Measurements from ENCODE around the gene IGFBP7.

Gene IGFBP7, protein sequence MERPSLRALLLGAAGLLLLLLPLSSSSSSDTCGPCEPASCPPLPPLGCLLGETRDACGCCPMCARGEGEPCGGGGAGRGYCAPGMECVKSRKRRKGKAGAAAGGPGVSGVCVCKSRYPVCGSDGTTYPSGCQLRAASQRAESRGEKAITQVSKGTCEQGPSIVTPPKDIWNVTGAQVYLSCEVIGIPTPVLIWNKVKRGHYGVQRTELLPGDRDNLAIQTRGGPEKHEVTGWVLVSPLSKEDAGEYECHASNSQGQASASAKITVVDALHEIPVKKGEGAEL

GRCh38 chr4:57109847-57110639, at the start of gene IGFBP7:
TSS of gene IGFBP7 (minus strand) at chr4:57110385. CDS start at chr4:57110351, 34 bp downstream.
- DNase-seq: peak in 1 of 2 donors; percentile 40

GRCh38 chr4:57159866-57160265, 49.7 kb upstream of the IGFBP7 start:
- DNase-seq: no peak

GRCh38 chr4:57158762-57159161, 48.6 kb upstream of the IGFBP7 start:
- DNase-seq: peak in 1 of 2 donors; percentile 9

DNA sequence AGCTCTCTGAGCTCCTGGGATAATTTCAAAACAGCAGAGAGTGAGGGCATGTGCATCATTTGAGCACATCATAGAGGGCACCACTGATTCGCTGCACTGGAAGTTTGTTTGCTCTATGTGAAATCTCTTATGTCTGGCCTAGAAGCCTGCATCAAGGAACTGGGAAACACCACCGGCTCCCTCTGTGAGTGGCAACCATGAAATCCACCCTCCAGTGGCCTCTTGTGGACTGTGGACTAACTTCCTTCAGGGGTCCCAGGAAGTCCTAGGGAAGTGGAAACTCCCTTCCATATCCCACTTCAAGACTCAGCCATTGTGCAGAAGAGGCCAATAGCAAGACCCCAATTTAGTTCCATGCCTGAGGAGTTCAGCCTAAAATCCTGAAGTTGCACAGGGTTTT, 48.0 kb upstream of the IGFBP7 start:
- peak in 1 of 2 donors; percentile 27 for DNase-seq

- DNase-seq: peak; percentile 7 to 62
These were observed 47.5 kb upstream of the IGFBP7 start for GRCh38 chr4:57157596-57158137.

GRCh38 chr4:57156242-57156990, 46.2 kb upstream of the IGFBP7 start:
- no peak for DNase-seq

- DNase-seq: no peak
These were observed 44.7 kb upstream of the IGFBP7 start for GRCh38 chr4:57154926-57155325.

- no peak for DNase-seq
These were observed 44.0 kb upstream of the IGFBP7 start for GRCh38 chr4:57154191-57154590.

DNA sequence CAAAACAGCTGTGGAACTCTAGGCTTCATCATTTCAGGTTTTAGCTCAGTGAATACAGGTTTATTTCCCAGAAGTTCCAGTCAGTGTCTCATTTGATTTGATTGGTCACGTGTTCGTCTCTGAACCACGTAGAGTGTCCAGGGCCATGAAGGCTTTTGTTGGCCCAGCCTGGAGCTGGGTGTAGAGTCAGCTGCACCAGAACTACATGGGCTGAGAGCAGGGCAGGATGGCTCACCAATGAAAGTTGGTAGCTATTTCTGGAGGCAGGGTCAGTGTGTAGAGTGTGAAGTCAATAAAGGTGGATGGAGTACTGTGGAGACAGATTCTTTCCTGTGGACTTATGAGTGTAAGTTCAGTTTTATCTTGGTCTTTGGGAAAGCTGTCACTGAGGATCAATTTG, 43.0 kb upstream of the IGFBP7 start:
- DNase-seq: no peak

DNA sequence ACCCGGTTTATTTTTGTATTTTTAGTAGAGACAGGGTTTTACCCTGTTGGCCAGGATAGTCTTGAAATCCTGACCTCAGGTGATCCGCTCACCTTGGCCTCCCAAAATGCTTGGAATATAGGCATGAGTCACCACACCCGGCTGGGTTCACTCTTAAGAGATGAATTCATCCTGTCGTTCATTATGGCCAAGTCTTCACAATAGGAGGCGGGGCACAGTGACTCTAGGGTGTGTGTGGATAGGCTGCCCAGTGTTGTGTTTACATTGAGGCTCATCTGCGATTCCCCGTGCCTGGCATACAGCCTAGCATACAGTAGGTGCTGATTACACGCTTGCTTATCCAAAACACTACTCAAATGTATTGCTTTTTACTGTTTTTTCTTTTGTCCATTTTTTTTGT, 41.3 kb upstream of the IGFBP7 start:
- no peak for DNase-seq

DNA sequence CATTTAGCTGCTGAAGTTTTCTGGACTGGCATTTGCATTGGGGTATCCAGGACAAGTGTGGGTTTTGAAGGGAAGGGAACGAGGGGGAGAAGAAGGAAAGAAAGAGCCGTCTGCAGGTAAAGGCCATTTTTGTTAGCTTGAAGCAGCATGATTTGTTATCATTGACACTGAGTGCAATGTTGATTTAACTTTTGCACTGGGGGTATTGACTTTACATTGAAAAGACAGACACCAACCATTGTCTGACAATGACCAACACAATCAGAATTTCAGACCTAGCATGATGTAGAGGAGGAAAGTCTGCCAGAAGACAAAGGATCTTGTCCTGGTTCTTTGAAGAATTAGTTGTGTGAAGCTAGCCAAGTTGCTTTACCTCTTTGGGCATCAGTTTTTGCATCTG, 39.6 kb upstream of the IGFBP7 start:
- DNase-seq: no peak

GRCh38 chr4:57148831-57149505, 38.8 kb upstream of the IGFBP7 start:
- no peak for DNase-seq

DNA sequence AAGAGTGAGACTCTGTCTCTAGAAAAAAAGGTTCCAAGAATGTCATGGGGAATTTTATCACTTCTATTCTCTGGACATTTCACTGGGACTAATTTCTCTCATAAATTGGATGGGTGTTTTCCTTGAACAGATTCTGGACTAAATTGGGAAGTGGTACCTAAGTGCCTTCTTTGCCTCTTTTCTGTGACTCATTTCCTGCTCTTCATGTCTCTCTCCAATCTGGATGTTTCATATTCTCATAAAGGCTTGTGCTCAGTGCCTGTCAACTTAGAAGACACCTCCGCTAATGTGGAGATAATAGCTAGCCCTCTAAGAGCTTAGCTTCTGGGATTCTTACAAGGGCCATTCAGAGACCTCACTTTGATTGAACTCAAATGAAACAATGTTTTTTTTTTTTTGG, 38.0 kb upstream of the IGFBP7 start:
- no peak for DNase-seq

DNA sequence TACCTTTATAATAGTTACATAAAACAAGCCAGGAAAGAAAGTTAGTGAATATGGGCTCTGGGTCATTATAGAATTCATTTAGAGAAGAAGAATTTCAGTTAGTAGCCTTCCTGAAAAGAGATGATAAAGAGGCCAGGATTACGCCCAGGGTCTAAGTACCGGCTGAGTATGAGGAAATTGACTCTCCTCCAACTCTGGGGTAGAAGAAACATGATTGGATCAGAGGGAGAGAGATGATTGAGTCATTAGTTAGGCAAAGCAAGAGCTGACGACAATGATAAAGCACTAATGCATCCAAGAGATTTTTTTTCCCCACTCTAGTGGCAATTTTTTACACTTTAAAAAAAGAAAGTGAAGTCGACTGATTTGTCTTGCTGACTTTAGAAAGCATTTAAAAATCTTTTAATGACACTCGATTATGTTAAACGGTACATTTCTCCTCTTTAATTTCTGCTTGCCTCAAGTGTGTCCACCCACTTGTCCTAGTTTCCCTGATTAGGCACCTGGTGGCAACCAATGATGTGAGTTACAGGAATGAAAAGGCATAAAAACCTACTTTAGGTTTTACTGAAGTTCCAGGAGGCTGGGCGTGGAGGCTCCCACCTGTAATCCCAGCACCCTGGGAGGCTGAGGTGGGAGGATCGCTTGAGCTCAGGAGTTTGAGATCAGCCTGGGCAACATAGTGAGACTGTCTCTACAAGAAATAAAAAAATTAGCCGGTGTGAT, 37.3 kb upstream of the IGFBP7 start:
- no peak for DNase-seq

GRCh38 chr4:57146444-57146843, 36.3 kb upstream of the IGFBP7 start:
- DNase-seq: no peak

GRCh38 chr4:57144466-57144865, 34.3 kb upstream of the IGFBP7 start:
- no peak for DNase-seq

DNA sequence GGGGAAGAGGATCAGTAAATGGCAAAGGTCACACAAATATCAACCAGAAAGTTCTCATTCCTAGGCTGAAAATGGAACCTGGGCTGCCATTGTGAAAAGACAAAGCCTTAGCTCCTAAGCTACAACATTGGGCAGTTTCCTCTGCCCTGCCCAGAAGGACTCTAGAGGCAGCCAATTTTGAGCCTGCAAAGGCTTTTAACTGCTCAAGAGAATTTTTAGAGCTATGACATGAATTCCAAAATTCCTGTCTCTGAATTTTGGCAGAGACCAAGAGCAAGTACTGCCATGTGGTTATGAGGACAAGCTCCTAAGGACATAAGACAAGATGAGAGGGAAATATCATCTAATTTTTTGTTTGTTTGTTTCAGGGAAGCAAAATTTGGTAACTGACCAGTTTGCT, 29.6 kb upstream of the IGFBP7 start:
- DNase-seq: no peak

DNA sequence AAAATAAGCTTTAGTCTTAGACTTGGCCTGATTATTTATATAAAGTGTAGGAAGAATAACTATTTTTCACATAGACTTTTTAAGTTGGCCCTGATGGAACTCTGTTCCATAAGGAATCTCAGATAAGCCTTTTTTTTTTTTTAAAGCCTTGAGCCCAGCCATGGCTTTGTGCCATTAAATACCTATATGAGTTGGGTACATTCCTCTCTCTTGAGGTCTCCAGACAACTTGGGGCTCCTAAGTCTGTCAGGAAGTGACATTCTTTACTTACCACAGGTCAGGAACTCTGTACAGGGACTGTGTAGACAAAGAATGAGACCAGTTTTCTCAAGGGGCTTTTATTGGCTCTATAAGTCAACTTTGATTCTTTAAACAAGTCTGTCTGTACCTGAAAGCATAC, 27.1 kb upstream of the IGFBP7 start:
- no peak for DNase-seq

DNA sequence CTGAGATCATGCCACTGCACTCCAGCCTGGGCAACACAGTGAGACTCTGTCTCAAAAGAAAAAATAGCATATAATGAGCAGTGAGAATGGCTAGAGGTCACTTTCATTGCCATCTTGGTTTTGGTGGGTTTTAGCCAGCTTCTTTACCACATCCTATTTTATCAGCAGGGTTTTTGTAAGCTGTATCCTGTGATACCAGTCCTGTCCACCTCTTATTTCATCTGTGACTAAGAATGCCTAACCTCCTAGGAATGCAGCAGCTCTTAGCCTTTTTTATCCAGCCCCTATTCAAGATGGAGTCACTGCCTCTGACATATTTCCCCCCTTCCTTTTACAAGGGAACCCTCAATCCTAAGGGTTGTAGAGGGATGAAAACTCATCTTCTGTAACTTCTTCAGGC, 26.1 kb upstream of the IGFBP7 start:
- no peak for DNase-seq

- DNase-seq: no peak
These were observed 22.6 kb upstream of the IGFBP7 start for GRCh38 chr4:57132743-57133137.

DNA sequence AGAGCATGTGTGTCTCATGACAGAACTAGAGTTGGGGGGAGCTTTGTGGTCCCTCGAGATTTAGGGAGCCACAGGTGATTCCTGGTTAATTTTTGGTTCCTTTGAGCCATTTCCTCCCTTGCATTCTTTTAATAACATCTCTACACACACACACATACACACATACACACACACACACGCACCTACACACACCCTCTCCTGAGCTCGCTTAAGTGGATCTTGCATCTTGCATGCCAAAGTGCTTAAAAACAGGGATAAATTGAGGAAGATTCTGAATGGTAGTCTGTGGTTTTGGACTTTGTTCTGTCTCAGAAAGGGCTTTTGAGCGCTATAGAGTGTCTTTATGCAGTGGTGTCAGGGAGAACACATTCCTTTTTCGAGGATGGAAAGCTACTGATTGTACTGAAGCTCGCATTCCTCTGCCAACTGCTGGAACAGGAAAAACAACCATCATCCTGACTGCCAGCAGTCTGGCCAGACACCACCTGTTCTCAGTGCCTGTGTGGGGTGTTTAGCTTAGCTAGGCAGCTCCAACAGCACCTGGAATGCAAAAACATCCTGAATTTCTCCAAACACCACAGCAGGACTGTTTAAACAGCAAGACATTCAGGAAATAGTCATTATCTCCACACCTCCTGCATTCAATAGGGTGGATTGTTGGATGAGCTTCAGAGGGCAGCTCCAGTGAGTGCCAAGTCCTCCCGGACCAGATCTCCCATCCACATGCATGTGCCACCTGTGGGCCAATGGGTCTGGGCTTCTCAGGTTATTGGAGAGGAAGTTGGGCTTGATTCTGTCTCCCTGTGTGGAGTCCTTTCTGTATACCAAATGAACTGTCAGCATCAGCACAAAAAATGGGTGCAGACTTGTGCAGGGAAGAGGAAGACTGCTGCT, 21.9 kb upstream of the IGFBP7 start:
- DNase-seq: peak in 1 of 2 donors; percentile 21
